ENCODE data around the gene GRID2. TPM values are rescaled to one million over a fixed set of nuclear protein-coding genes. Genes with fewer than 3 reads are reported as not detected.

GRID2 gene
- polyA plus RNA-seq, 1 of the 3 experiments (the other 2 are of a cell fraction): not detected

- TF ChIP-seq RCOR1 (IDR thresholded peaks at IDR 0.05; ENCODE audit: low read length) (no peak), RXRA (IDR thresholded peaks at IDR 0.05; ENCODE audit: borderline replicate concordance, low read depth) (no peak), TCF12 (IDR thresholded peaks at IDR 0.05) (no peak), YY1 (IDR thresholded peaks at IDR 0.05; ENCODE audit: low read depth) (no peak), EZH2phosphoT487 (IDR thresholded peaks at IDR 0.05; ENCODE audit: borderline replicate concordance, low read depth) (no peak)
Measured at GRCh38 chr4:93437991-93438390, 1134.2 kb downstream of the GRID2 start (continued).

GRCh38 chr4:93444860-93445259, 1141.1 kb downstream of the GRID2 start:
- ChIA-PET POLR2A (no interaction called here), CTCF (interaction anchor here (0.6 kb wide), 1 partner anchor 1140 kb away, joined by 3 read pairs; no protein-coding TSS in a partner anchor)
- no peaks in the 10 kb centered on the region for H3K79me2 ChIP-seq (ENCODE audit: insufficient read depth)
- no peaks in the 10 kb centered on the region for H4K20me1 ChIP-seq (ENCODE audit: insufficient read depth)
- TF ChIP-seq GABPA (IDR thresholded peaks at IDR 0.05; ENCODE audit: low read depth): no peak
- TF ChIP-seq FOXM1 (IDR thresholded peaks at IDR 0.05; ENCODE audit: low read depth): no peak
- no peak for TF ChIP-seq RAD21 (IDR thresholded peaks at IDR 0.05; ENCODE audit: low read length)
- TF ChIP-seq USF2 (IDR thresholded peaks at IDR 0.05; ENCODE audit: borderline replicate concordance, low read depth, low read length): no peak
- no peak for TF ChIP-seq CTCF (IDR thresholded peaks at IDR 0.05)
- TF ChIP-seq EP300 (IDR thresholded peaks at IDR 0.05; ENCODE audit: borderline replicate concordance in 1 of 2, low read depth in 1 of 2, low read length in 1 of 2): no peak
- no peak for TF ChIP-seq USF1 (IDR thresholded peaks at IDR 0.05; ENCODE audit: borderline replicate concordance, low read depth)
- TF ChIP-seq MEF2A (IDR thresholded peaks at IDR 0.05; ENCODE audit: borderline replicate concordance, low read depth): no peak
- TF ChIP-seq RCOR1 (IDR thresholded peaks at IDR 0.05; ENCODE audit: low read length): no peak
- no peak for TF ChIP-seq FOXJ3 (CRISPR knock-in tag; IDR thresholded peaks at IDR 0.05)
- no peak for TF ChIP-seq ELF1 (IDR thresholded peaks at IDR 0.05)
- no peak for TF ChIP-seq EZH2phosphoT487 (IDR thresholded peaks at IDR 0.05; ENCODE audit: borderline replicate concordance, low read depth)
- H3K9me2 ChIP-seq: no peaks in the 10 kb centered on the region
- peak overlapping the region; percentile 48; the same call in 1 of the 2 replicates for H2AFZ ChIP-seq (ENCODE audit: low read depth)
- no peaks in the 10 kb centered on the region for H3K36me3 ChIP-seq (replicated peaks in 1 of 2; ENCODE audit: control insufficient read depth in 1 of 2, insufficient read depth in 2 of 2, low read length in 1 of 2)
- no peaks in the 10 kb centered on the region for H3F3A ChIP-seq (replicated peaks; ENCODE audit: insufficient read depth)
- WGBS (ENCODE audit: low lambda C conversion rate): 89% methylated on average over 1 of the region's 1 CpG
- H3K9ac ChIP-seq: no peak overlapping the region
- no peaks in the 10 kb centered on the region for H3K4me1 ChIP-seq (ENCODE audit: control insufficient read depth in 1 of 2, insufficient read depth in 2 of 2, low read depth in 1 of 2, low read length in 1 of 2)
- H3K4me2 ChIP-seq: no peak overlapping the region
- DNase-seq: no peak
- no peaks in the 10 kb centered on the region for H3K27me3 ChIP-seq (ENCODE audit: insufficient read depth)
- H3K4me3 ChIP-seq (ENCODE audit: low read depth in 2 of 2, low read length in 1 of 2): no peak overlapping the region
- H3K9me3 ChIP-seq: no peaks in the 10 kb centered on the region
- no peak overlapping the region for H3K27ac ChIP-seq (ENCODE audit: low read depth in 2 of 2, low read length in 1 of 2)

Data from SK-N-SH (cell line).